IPS-NIHi11 (cell line): ENCODE measurements around the gene KCNK5.

Experiments
- DNase-seq: peaks from one replicate; pipeline ENCODE4 v3.0.0; 2012; ENCODE audit warnings: mixed read lengths, low spot score

KCNK5 gene

GRCh38 chr6:39240155-39240757 is 11.0 kb upstream of the KCNK5 start:
- DNase-seq: no peak

GRCh38 chr6:39239527-39240154 is 10.4 kb upstream of the KCNK5 start:
- DNase-seq: peak; percentile 36

- DNase-seq: no peak
Observed at GRCh38 chr6:39236742-39237141, 7.5 kb upstream of the KCNK5 start.

GRCh38 chr6:39233333-39233732 is 4.1 kb upstream of the KCNK5 start:
- no peak for DNase-seq

GRCh38 chr6:39231521-39232243 is 2.4 kb upstream of the KCNK5 start:
- peak; percentile 80 for DNase-seq

GRCh38 chr6:39230654-39231035 is 1.4 kb upstream of the KCNK5 start:
- DNase-seq: no peak

- DNase-seq: no peak
Observed at GRCh38 chr6:39228111-39228971, 934 bp downstream of the KCNK5 start.

GRCh38 chr6:39227476-39227875 is 1.8 kb downstream of the KCNK5 start:
- DNase-seq: no peak

- no peak for DNase-seq
Observed at GRCh38 chr6:39226639-39227329, 2.5 kb downstream of the KCNK5 start.

GRCh38 chr6:39225946-39226437 is 3.3 kb downstream of the KCNK5 start:
- DNase-seq: no peak

- DNase-seq: peak; percentile 69
Observed at GRCh38 chr6:39225543-39225942, 3.7 kb downstream of the KCNK5 start.

GRCh38 chr6:39224523-39225182 is 4.6 kb downstream of the KCNK5 start:
- DNase-seq: no peak

GRCh38 chr6:39224011-39224410 is 5.3 kb downstream of the KCNK5 start:
- no peak for DNase-seq

- DNase-seq: no peak
Observed at GRCh38 chr6:39223555-39223954, 5.7 kb downstream of the KCNK5 start.

GRCh38 chr6:39223061-39223460 is 6.2 kb downstream of the KCNK5 start:
- DNase-seq: no peak

- no peak for DNase-seq
Observed at GRCh38 chr6:39221779-39222641, 7.3 kb downstream of the KCNK5 start.

GRCh38 chr6:39221115-39221514 is 8.2 kb downstream of the KCNK5 start:
- no peak for DNase-seq

- no peak for DNase-seq
Observed at GRCh38 chr6:39218868-39219567, 10.3 kb downstream of the KCNK5 start.

GRCh38 chr6:39217177-39217864 is 12.0 kb downstream of the KCNK5 start:
- DNase-seq: no peak
